HG02588 (cell line): Measurements from ENCODE around the gene GSTA1.
"Not testable (repeated sequence)": the region's sequence is repeated elsewhere in the genome, so short reads cannot be mapped to it uniquely, and the experiment has no call there.

ENCODE experiments used
- ATAC-seq: cut with Tn5 transposase; IDR thresholded peaks from one replicate; pipeline ENCODE4 v1.9.1; 2021; ENCODE audit warnings: mild to moderate bottlenecking, moderate library complexity; ENCODE audit not compliant: unreplicated experiment

Gene GSTA1

GRCh38 chr6:52809777-52810176 lies 6.2 kb upstream of the GSTA1 start:
- ATAC-seq: not testable (repeated sequence)

- no peak for ATAC-seq
Observed at GRCh38 chr6:52808660-52809059, 5.0 kb upstream of the GSTA1 start.

- ATAC-seq: no peak
Observed at GRCh38 chr6:52802806-52803205, 810 bp downstream of the GSTA1 start.

DNA sequence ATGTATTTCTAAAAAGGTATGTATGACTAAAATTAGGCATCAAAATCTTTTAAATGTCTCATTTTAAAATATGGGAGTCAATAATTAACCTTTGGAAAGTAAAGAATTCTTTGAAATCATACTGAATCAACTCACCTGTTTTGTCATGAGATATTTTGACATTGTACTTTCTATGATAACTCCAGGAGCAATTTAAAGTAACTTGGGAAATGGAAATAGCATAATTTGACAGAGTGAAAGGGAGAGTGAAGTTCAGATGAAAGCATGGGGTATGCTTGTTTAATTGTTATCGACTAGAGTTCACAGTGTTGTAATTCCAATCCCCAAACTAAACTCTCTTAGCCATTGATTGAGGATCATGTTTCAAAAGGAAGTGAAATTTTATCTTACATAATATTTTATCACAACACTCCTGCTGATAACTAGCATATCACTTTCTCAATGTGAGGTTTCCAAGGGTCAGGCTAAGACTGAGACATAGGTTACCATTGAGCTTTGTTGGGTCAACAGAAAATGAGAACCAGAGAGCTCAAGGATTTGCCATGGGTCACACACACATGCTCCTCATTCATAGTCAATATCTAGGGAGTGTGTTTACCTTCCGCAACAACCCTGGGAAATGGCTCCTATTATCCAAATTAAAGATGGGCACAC lies 2.3 kb downstream of the GSTA1 start:
- no peak for ATAC-seq

DNA sequence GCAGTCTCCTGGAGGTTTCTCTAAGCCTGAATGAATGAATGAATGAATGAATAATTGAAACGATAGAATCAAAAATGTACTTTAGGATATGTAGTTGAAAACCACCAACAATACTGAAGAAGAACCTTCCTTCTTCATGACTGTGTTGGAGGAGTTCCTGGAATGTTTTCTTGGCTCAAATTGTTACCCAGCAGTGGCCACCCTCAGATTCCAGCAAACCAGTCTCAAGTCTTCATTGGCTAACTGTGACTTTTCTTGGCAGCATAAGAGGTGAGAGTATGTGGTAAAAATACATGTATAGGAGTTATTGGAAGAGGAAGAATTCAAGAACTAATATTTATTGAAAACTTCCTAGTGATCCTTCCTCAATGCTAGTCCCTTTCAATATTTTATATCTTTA lies 4.3 kb downstream of the GSTA1 start:
- not testable (repeated sequence) for ATAC-seq

- ATAC-seq: not testable (repeated sequence)
Observed at GRCh38 chr6:52794366-52794765, 9.2 kb downstream of the GSTA1 start.

DNA sequence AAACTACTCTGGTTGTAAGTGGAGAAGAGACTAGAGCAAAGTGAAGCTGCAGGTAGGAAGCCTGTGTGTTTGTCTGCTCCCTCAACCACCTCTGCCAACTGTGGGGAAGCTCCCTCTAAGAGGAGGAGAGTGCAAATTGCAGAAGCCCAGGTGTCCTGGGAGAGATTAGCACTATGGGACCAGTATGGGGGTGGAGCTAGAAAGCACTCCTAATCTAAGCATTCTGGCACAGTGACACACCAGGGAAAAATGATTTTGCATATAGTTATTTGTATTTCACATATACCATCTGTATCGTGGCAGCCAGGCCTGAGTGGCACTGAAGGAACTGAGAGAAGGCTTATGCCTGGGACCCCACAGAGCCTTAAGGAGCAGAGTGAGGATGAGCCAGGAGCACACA lies 12.8 kb downstream of the GSTA1 start:
- no peak for ATAC-seq

- ATAC-seq: not testable (repeated sequence)
Observed at GRCh38 chr6:52789658-52790057, 14.0 kb downstream of the GSTA1 start.

DNA sequence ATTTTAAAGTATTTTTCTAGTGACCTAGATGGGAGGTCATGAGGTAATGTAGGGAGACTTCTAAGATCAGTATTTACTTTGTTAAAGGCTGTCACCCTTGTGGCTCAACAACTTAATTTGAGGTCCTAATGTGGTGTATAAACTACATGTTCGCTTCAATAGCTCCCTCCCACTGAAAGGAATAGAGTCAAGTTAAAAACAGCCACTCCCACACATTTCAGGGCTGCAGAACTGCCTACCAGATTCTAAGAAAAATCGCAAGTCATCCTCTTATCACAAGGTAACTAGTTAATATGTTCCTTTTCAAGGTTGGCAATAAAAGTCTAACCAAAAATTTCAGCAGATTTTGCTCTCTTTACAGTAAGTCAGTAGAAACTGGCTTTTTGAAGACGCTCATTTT lies 15.1 kb downstream of the GSTA1 start:
- ATAC-seq: no peak

DNA sequence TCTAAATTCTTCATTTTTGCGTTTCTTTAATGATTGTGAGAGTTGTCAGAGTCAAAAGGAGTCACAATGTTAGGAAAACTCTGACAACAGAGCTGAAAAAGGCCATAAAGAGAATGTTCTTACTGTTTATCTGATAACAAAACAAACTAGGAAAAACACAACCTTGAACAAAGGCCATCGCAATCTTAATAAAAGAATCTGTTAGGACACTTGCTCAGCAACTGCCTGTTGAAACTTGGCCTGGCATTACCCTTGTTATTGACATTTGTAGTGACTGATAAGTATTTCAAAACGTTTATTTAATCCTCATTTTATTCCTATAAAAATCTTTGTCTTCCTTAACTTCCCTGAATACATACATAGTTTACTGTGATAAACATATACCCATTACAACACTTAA lies 15.7 kb downstream of the GSTA1 start:
- ATAC-seq: no peak

- ATAC-seq: no peak
Observed at GRCh38 chr6:52786249-52786956, 17.2 kb downstream of the GSTA1 start.

DNA sequence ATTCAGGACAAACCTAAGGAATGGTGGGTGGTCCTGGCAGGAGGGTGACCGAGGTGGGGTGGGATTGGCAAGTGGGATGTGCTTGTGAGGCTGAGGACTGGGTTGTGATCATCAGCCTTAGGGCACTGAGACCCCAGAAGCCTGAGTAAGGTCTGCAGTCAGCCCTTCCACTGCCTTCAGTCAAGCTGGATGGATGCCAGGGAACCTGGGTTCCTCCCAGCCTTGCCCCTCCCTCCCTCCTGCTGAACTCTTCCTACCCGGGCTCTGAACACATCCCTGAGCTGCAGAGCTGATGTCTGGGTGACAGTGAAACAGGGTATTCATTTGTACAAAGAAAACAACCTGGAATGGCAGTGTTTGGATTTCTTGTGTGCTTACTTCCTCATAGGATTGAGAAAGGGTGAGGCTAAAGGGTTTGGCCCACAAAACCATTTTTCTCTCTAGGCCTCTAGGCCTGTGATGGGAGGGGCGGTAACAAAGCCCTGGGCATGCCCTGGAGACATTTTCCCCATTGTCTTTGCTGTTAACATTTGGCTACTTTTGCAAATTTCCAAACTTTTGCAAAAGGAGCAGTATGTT lies 20.8 kb downstream of the GSTA1 start:
- ATAC-seq: not testable (repeated sequence)

DNA sequence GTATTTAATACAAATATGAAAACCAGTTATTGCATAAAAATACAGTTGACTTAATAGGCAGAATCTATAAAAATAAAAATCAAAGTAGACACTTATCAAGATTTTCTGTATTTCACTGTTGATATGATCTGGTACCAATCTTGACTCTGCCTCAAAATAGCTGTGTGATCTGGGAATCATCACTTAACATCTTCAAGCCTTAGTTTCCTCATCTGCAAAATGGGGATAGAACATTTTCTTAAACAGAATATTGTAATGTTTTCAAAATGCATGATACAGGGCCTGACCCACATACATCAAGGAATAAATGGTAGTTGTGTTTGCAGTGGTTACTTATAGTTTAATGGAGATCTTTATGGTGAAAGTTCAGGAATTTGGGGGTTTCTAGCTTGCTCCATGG lies 21.4 kb downstream of the GSTA1 start:
- not testable (repeated sequence) for ATAC-seq

DNA sequence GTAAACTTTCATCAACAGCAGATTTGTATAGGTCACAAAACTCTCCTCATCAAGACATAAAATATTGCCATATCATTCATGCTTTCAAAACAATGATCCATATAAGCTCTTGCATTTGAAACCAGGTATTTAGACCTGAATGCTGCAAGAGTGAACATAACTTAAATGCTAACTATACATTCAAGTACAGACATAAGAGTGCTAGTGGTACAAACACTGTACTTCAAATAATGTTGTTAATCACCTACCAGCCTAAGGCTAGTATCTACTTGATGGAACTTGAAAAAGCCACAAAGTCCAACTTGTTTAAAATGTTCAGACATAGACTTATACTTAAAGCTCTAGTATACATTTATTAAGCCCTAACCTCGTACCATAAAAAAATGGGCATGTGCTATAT lies 24.4 kb downstream of the GSTA1 start:
- no peak for ATAC-seq

DNA sequence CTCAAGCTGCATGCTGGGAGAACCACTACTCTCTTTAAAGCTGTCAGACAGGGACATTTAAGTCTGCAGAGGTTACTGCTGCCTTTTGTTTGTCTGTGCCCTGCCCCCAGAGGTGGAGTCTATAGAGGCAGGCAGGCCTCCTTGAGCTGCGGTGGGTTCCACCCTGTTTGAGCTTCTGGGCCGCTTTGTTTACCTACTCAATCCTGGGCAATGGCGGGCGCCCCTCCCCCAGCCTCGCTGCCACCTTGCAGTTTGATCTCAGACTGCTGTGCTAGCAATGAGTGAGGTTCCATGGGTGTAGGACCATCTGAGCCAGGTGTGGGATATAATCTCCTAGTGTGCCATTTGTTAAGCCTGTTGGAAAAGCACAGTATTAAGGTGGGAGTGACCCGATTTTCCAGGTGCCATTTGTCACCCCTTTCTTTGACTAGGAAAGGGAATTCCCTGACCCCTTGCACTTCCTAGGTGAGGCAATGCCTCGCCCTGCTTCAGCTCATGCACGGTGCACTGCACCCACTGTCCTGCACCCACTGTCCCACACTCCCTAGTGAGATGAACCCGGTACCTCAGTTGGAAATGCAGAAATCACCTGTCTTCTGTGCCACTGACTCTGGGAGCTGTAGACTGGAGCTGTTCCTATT lies 26.8 kb downstream of the GSTA1 start:
- ATAC-seq: not testable (repeated sequence)

DNA sequence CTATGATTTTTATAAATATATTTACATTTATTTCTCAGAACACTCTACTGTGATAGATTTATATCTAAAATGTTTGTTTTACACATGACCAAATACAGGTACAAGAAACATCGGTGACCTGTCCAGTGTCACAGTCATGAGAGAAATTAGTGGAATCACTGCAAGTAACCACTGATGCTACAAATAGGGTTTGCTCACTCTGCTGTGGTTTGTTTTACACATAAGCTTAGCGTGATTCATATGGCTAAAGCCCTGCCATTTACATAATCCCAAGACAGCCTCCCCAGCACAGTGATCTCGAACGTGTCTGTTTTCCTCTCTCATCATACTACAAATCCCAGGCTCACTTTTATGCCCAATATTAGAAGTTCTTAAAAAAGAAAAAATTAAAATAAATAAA lies 34.2 kb downstream of the GSTA1 start:
- ATAC-seq: not testable (repeated sequence)

DNA sequence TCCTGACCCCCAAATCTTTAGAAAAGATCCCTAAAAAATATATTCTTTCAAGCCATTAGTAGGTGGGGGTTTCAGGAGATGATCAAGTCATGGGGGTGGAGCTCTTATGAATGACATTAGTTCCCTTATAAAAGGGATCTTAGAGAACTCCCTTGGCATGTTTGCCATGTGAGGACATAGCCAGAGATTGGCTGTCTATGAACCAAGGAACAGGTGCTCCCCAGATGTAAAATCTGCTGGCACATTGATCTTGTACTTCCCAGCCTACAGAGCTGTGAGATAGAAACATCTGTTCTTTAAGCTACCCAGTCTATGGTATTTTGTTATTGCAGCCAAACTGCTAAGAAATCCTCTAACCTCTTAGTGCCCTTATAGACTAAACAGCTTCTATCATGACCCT lies 36.0 kb downstream of the GSTA1 start:
- ATAC-seq: not testable (repeated sequence)

DNA sequence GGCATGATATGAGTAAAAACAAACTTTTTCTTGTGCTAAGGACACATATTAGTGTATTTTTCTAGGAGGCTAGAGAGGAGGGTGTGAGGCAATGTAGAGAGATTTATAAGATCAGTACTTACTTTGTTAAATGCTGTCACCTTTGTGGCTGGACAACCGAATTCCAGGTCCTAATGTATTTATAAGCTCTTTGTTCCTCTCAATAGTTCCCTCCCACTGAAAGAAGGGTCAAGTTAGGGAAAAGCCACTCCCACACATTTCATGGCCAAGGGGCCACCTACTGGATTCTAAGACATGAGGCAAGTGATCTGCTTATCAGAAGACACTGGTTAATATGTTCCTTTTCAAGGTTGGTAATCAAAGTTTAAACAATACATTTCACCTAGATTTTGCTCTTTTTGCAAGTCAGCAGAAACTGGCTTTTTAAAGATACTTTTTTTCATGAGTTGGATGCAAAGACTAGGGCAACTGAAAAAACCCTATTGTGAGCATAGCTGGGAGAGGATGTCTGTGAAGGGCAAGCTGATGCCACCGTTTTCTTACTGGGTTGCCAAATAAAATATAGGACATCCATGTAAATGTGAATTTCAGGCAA lies 40.2 kb downstream of the GSTA1 start, which contains the start of gene GSTA2:
Gene GSTA2 (minus strand): TSS at position 154 of the 595 bp plus-strand sequence. CDS start 5,528 bp downstream, outside the sequence.
- ATAC-seq: not testable (repeated sequence)

- not testable (repeated sequence) for ATAC-seq
Observed at GRCh38 chr6:52761673-52762491, 41.7 kb downstream of the GSTA1 start.

DNA sequence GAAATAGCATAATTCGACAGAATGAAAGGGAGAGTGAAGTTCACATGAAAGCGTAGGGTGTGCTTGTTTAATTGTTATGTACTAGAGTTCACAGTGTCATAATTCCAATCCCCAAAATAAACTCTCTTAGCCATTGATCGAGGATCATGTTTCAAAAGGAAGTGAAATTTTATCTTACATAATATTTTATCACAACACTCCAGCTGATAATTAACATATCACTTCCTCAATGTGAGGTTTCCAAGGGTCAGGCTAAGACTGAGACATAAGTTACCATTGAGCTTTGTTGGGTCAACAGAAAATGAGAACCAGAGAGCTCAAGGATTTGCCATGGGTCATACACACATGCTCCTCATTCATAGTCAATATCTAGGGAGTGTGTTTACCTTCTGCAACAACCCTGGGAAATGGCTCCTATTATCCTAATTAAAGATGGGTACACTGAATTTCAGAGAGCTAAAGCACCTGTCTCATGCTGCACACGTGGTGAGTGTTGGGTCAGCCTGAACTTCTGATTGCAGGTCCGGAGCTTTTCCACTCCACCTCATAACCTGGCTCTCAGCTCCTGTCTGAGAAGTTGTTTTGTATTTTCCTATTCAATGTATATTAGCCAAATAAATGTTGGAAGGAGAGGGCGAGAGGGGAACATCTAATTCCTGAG lies 43.4 kb downstream of the GSTA1 start:
- no peak for ATAC-seq
